ENCODE data around the gene FRAT1.

FRAT1 gene

GRCh38 chr10:97291357-97292096, 27.5 kb upstream of the FRAT1 start:
- TF ChIP-seq EZH2phosphoT487 (IDR thresholded peaks at IDR 0.05; ENCODE audit: borderline replicate concordance, low read length): no peak
- TF ChIP-seq, protein P1, sequence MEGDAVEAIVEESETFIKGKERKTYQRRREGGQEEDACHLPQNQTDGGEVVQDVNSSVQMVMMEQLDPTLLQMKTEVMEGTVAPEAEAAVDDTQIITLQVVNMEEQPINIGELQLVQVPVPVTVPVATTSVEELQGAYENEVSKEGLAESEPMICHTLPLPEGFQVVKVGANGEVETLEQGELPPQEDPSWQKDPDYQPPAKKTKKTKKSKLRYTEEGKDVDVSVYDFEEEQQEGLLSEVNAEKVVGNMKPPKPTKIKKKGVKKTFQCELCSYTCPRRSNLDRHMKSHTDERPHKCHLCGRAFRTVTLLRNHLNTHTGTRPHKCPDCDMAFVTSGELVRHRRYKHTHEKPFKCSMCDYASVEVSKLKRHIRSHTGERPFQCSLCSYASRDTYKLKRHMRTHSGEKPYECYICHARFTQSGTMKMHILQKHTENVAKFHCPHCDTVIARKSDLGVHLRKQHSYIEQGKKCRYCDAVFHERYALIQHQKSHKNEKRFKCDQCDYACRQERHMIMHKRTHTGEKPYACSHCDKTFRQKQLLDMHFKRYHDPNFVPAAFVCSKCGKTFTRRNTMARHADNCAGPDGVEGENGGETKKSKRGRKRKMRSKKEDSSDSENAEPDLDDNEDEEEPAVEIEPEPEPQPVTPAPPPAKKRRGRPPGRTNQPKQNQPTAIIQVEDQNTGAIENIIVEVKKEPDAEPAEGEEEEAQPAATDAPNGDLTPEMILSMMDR (IDR thresholded peaks at IDR 0.05; ENCODE audit: low read depth, low read length, poor library complexity, severe bottlenecking): no peak
- Histone ChIP-seq H3K36me3 (ENCODE audit: control insufficient read depth, low read length) (peaks cover 14% of the 10 kb centered on the region), H3K4me1 (ENCODE audit: control insufficient read depth, low read length) (peaks cover 11% of the 10 kb centered on the region), H3K4me3 (ENCODE audit: low read length) (peak overlapping the region; percentile 94), H3K79me2 (ENCODE audit: control insufficient read depth, low read length) (peaks cover 52% of the 10 kb centered on the region), H3K4me2 (ENCODE audit: low read length) (peak overlapping the region; percentile 60), H3K9me3 (ENCODE audit: control insufficient read depth, insufficient read depth, low read length) (no peaks in the 10 kb centered on the region), H3K27ac (ENCODE audit: low read depth, low read length) (peak overlapping the region; percentile 78), H3F3A (ENCODE audit: control insufficient read depth, insufficient read depth) (no peaks in the 10 kb centered on the region; the same call in 1 of the 2 replicates), H3K27me3 (ENCODE audit: control insufficient read depth, low read length) (no peaks in the 10 kb centered on the region), H4K20me1 (ENCODE audit: control insufficient read depth, insufficient read depth, low read depth, low read length) (no peaks in the 10 kb centered on the region), H3K9me2 (replicated peaks; ENCODE audit: control insufficient read depth, low read length) (no peaks in the 10 kb centered on the region)

- Histone ChIP-seq H3K27ac (ENCODE audit: low read depth, low read length) (peak within 1 kb of the TSS; percentile 78), H3F3A (ENCODE audit: control insufficient read depth, insufficient read depth) (no peaks in the 10 kb centered on the region), H4K20me1 (ENCODE audit: control insufficient read depth, insufficient read depth, low read depth, low read length) (no peaks in the 10 kb centered on the region), H3K4me2 (ENCODE audit: low read length) (peak within 1 kb of the TSS; percentile 65), H3K36me3 (ENCODE audit: control insufficient read depth, low read length) (peaks cover 8% of the 10 kb centered on the region), H3K9me3 (ENCODE audit: control insufficient read depth, insufficient read depth, low read length) (no peaks in the 10 kb centered on the region), H3K27me3 (ENCODE audit: control insufficient read depth, low read length) (no peaks in the 10 kb centered on the region), H3K79me2 (ENCODE audit: control insufficient read depth, low read length) (peaks cover 44% of the 10 kb centered on the region), H3K4me3 (ENCODE audit: low read length) (peak within 1 kb of the TSS; percentile 94), H3K9me2 (replicated peaks; ENCODE audit: control insufficient read depth, low read length) (no peaks in the 10 kb centered on the region), H3K4me1 (ENCODE audit: control insufficient read depth, low read length) (peaks cover 11% of the 10 kb centered on the region)
- no peak for TF ChIP-seq EZH2phosphoT487 (IDR thresholded peaks at IDR 0.05; ENCODE audit: borderline replicate concordance, low read length)
- TF ChIP-seq, protein P1 (IDR thresholded peaks at IDR 0.05; ENCODE audit: low read depth, low read length, poor library complexity, severe bottlenecking): peak; percentile 30
Observed at GRCh38 chr10:97292097-97292861, 26.8 kb upstream of the FRAT1 start, which contains the start of gene ARHGAP19. TSS of gene ARHGAP19 (minus strand) at chr10:97292637. CDS start at chr10:97292627, 10 bp downstream.

- Histone ChIP-seq H3K9me2 (replicated peaks; ENCODE audit: control insufficient read depth, low read length) (no peaks in the 10 kb centered on the region), H3F3A (ENCODE audit: control insufficient read depth, insufficient read depth) (no peaks in the 10 kb centered on the region), H3K4me3 (ENCODE audit: low read length) (peak overlapping the region; percentile 94; the same call in 1 of the 2 replicates), H3K4me1 (ENCODE audit: control insufficient read depth, low read length) (peaks cover 11% of the 10 kb centered on the region), H3K27ac (ENCODE audit: low read depth, low read length) (no peak overlapping the region), H4K20me1 (ENCODE audit: control insufficient read depth, insufficient read depth, low read depth, low read length) (no peaks in the 10 kb centered on the region), H3K79me2 (ENCODE audit: control insufficient read depth, low read length) (peaks cover 42% of the 10 kb centered on the region), H3K4me2 (ENCODE audit: low read length) (peak overlapping the region; percentile 65), H3K27me3 (ENCODE audit: control insufficient read depth, low read length) (no peaks in the 10 kb centered on the region), H3K9me3 (ENCODE audit: control insufficient read depth, insufficient read depth, low read length) (no peaks in the 10 kb centered on the region), H3K36me3 (ENCODE audit: control insufficient read depth, low read length) (peaks cover 6% of the 10 kb centered on the region)
- TF ChIP-seq, protein P1 (IDR thresholded peaks at IDR 0.05; ENCODE audit: low read depth, low read length, poor library complexity, severe bottlenecking): no peak
- TF ChIP-seq EZH2phosphoT487 (IDR thresholded peaks at IDR 0.05; ENCODE audit: borderline replicate concordance, low read length): no peak
Observed at GRCh38 chr10:97292862-97293198, 26.2 kb upstream of the FRAT1 start.
